ENCODE results near the gene ZBP1. TPM values are rescaled to one million over a fixed set of nuclear protein-coding genes. Genes with fewer than 3 reads are reported as not detected.

The ZBP1 gene
- total RNA-seq, 1 donor from 2014 or later, result 17.8 TPM

GRCh38 chr20:57588596-57588995 is 31.6 kb downstream of the ZBP1 start:
- Mint-ChIP-seq H3K9me3 (peaks cover 3% of the 10 kb centered on the region), H3K36me3 (ENCODE audit: low read depth) (no peaks in the 10 kb centered on the region), H3K27ac (no peak overlapping the region), H3K4me1 (peaks cover 4% of the 10 kb centered on the region), H3K4me3 (no peak overlapping the region), H3K27me3 (peaks cover 23% of the 10 kb centered on the region)
- no peak for ATAC-seq (ENCODE audit: low read depth)
- TF ChIP-seq CTCF (IDR thresholded peaks at IDR 0.05), result no peak
- POLR2A ChIA-PET, result no interaction called here
- CTCF ChIA-PET, result no interaction called here
- no peak for DNase-seq
- intact Hi-C loops (cut with micrococcal nuclease), result no loop called here

- Mint-ChIP-seq H3K9me3 (peaks cover 3% of the 10 kb centered on the region), H3K27ac (no peak overlapping the region), H3K4me1 (no peaks in the 10 kb centered on the region), H3K36me3 (ENCODE audit: low read depth) (no peaks in the 10 kb centered on the region), H3K27me3 (peaks cover 24% of the 10 kb centered on the region), H3K4me3 (no peak overlapping the region)
- no peak for DNase-seq
- ChIA-PET POLR2A (no interaction called here), CTCF (no interaction called here)
- no peak for TF ChIP-seq CTCF (IDR thresholded peaks at IDR 0.05)
- intact Hi-C loops (cut with micrococcal nuclease), result no loop called here
- no peak for ATAC-seq (ENCODE audit: low read depth)
Observed at GRCh38 chr20:57587989-57588377, 32.2 kb downstream of the ZBP1 start.

- Mint-ChIP-seq H3K9me3 (peaks cover 3% of the 10 kb centered on the region), H3K4me1 (no peaks in the 10 kb centered on the region), H3K27me3 (peaks cover 28% of the 10 kb centered on the region), H3K36me3 (ENCODE audit: low read depth) (no peaks in the 10 kb centered on the region), H3K4me3 (no peak overlapping the region), H3K27ac (no peak overlapping the region)
- no peak for TF ChIP-seq CTCF (IDR thresholded peaks at IDR 0.05)
- intact Hi-C loops (cut with micrococcal nuclease), result no loop called here
- CTCF ChIA-PET, result interaction anchor here (1.0 kb wide), 1 partner anchor 8 kb away, joined by 3 read pairs; no protein-coding TSS in a partner anchor
- POLR2A ChIA-PET, result no interaction called here
- DNase-seq (no peak), ATAC-seq (ENCODE audit: low read depth) (no peak)
Observed at GRCh38 chr20:57587278-57587988, 32.8 kb downstream of the ZBP1 start.

GRCh38 chr20:57586943-57587277 is 33.3 kb downstream of the ZBP1 start:
- Mint-ChIP-seq H3K4me3 (no peak overlapping the region), H3K9me3 (peaks cover 3% of the 10 kb centered on the region), H3K27ac (no peak overlapping the region), H3K4me1 (no peaks in the 10 kb centered on the region), H3K36me3 (ENCODE audit: low read depth) (no peaks in the 10 kb centered on the region), H3K27me3 (peaks cover 33% of the 10 kb centered on the region)
- ChIA-PET CTCF (interaction anchor here (1.0 kb wide), 1 partner anchor 9 kb away, joined by 3 read pairs; no protein-coding TSS in a partner anchor), POLR2A (no interaction called here)
- no peak for ATAC-seq (ENCODE audit: low read depth)
- intact Hi-C loops (cut with micrococcal nuclease), result no loop called here
- DNase-seq, result no peak
- no peak for TF ChIP-seq CTCF (IDR thresholded peaks at IDR 0.05)

GRCh38 chr20:57586370-57586793 is 33.8 kb downstream of the ZBP1 start:
- ATAC-seq (ENCODE audit: low read depth) (no peak), DNase-seq (no peak)
- peaks cover 3% of the 10 kb centered on the region for H3K9me3 Mint-ChIP-seq
- H3K27me3 Mint-ChIP-seq, result peaks cover 39% of the 10 kb centered on the region
- intact Hi-C loops (cut with micrococcal nuclease), result no loop called here
- no peak overlapping the region for H3K27ac Mint-ChIP-seq
- ChIA-PET CTCF (no interaction called here), POLR2A (no interaction called here)
- no peak for TF ChIP-seq CTCF (IDR thresholded peaks at IDR 0.05)
- no peaks in the 10 kb centered on the region for H3K4me1 Mint-ChIP-seq
- no peaks in the 10 kb centered on the region for H3K36me3 Mint-ChIP-seq (ENCODE audit: low read depth)
- no peak overlapping the region for H3K4me3 Mint-ChIP-seq

Measured in activated B cell treated with CpG ODN at 0.5 μM for 24 hours (primary cell).